ENCODE measurements around the gene PKHD1. TPM values are rescaled to one million over a fixed set of nuclear protein-coding genes. Genes with fewer than 3 reads are reported as not detected.

Gene PKHD1
- total RNA-seq, 1 donor from 2014 or later: 0.03 TPM

DNA sequence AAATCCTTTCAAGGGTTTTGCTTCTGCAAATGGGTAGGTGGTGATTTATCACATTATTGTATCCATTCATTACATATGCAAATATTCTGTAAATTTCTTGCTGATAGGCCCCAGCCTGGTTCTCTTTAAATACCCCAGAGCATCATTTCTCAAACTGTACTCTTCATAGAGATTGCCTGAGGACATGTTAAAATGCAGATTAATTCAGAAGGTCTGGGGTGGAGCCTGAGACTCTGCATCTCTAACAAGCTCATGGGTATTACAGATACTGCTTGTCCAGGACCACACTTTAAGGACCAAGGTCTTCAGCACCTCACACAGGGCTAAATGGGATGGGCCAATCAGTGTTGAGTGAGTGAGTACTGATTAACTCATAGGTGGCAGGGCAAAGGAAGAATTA, 46.3 kb downstream of the PKHD1 start:
- Mint-ChIP-seq H3K27me3 (ENCODE audit: unreplicated experiment) (no peaks in the 10 kb centered on the region), H3K27ac (ENCODE audit: unreplicated experiment) (no peak overlapping the region), H3K9me3 (ENCODE audit: unreplicated experiment) (no peaks in the 10 kb centered on the region), H3K4me3 (ENCODE audit: unreplicated experiment) (no peak overlapping the region), H3K4me1 (ENCODE audit: unreplicated experiment) (no peaks in the 10 kb centered on the region), H3K36me3 (ENCODE audit: low read depth, unreplicated experiment) (no peaks in the 10 kb centered on the region)
- TF ChIP-seq, protein P1, sequence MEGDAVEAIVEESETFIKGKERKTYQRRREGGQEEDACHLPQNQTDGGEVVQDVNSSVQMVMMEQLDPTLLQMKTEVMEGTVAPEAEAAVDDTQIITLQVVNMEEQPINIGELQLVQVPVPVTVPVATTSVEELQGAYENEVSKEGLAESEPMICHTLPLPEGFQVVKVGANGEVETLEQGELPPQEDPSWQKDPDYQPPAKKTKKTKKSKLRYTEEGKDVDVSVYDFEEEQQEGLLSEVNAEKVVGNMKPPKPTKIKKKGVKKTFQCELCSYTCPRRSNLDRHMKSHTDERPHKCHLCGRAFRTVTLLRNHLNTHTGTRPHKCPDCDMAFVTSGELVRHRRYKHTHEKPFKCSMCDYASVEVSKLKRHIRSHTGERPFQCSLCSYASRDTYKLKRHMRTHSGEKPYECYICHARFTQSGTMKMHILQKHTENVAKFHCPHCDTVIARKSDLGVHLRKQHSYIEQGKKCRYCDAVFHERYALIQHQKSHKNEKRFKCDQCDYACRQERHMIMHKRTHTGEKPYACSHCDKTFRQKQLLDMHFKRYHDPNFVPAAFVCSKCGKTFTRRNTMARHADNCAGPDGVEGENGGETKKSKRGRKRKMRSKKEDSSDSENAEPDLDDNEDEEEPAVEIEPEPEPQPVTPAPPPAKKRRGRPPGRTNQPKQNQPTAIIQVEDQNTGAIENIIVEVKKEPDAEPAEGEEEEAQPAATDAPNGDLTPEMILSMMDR (IDR thresholded peaks at IDR 0.05; ENCODE audit: unreplicated experiment): no peak
- DNase-seq (ENCODE audit: low spot score): no peak

DNA sequence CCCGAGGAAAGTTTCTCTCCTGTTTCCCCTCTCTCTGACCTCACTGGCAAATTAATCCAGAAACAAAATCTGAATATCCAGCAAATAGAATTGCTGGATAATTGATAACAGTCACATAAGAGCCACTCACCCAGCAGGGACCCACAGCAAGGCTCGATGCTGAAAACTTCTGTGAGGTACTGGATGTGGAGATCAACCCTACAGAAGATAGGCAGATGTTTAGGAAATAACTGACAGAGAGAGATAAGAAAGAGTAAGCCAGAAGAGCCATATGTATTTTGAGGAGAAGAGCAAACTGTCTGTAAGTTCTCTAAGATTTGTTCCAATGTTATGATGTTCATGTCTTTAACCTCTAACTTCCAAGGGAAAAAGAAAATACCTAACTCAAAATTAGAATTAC, 59.7 kb downstream of the PKHD1 start:
- Mint-ChIP-seq H3K9me3 (ENCODE audit: unreplicated experiment) (no peaks in the 10 kb centered on the region), H3K27me3 (ENCODE audit: unreplicated experiment) (no peaks in the 10 kb centered on the region), H3K36me3 (ENCODE audit: low read depth, unreplicated experiment) (no peaks in the 10 kb centered on the region), H3K4me3 (ENCODE audit: unreplicated experiment) (no peak overlapping the region), H3K4me1 (ENCODE audit: unreplicated experiment) (no peaks in the 10 kb centered on the region), H3K27ac (ENCODE audit: unreplicated experiment) (no peak overlapping the region)
- DNase-seq (ENCODE audit: low spot score): no peak
- TF ChIP-seq, protein P1 (IDR thresholded peaks at IDR 0.05; ENCODE audit: unreplicated experiment): no peak

DNA sequence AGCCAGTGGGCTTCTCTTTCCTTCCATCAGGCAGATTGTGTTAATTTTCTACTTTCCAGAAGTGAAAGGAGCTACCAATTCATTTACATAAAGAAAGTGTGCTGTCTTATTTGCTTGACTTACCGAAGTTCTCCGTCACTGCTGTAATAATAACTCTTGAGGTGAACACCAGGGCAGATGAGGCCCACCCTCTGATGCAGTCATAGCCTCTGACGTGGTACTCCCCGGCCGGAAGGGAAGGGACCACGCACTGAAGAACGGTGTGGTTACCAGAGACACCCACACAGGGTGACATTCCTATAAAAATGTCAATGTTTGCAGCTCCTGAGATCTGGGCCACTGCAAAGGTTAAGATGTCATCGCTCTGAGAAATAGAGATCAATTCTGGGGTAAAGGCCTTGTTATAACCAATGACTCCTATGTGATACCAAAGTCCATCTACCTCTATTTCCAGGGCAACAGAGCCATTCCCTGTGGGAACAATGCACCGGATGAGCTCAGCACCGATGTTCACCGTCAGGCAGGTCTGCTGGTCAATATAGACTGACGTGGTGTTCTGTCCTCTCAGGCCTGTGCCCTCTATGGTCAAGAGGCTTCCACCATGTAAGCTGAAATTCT, 62.9 kb downstream of the PKHD1 start:
- H3K36me3 Mint-ChIP-seq (ENCODE audit: low read depth, unreplicated experiment): no peaks in the 10 kb centered on the region
- TF ChIP-seq, protein P1 (IDR thresholded peaks at IDR 0.05; ENCODE audit: unreplicated experiment): no peak

DNA sequence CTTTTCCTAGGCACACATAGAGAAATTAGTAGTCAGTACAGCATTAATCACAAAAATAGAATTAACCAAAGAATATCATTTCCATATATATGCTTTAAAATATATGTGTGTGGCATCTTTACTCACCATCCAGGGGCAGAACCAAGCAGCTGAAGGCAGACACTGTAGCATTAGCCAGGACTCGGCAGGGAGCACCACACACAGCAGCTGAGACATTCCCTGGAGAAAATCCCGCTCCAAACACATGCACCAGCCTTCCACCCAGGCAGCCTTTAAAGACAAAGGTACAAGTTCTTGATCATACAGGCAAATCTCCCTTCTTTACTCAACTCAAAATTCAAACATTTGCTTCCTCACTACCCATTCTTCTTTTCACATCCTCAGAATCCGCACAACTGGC, 64.7 kb downstream of the PKHD1 start:
- TF ChIP-seq, protein P1 (IDR thresholded peaks at IDR 0.05; ENCODE audit: unreplicated experiment): no peak
- Mint-ChIP-seq H3K4me3 (ENCODE audit: unreplicated experiment) (no peak overlapping the region), H3K9me3 (ENCODE audit: unreplicated experiment) (no peaks in the 10 kb centered on the region), H3K27me3 (ENCODE audit: unreplicated experiment) (no peaks in the 10 kb centered on the region), H3K36me3 (ENCODE audit: low read depth, unreplicated experiment) (no peaks in the 10 kb centered on the region), H3K4me1 (ENCODE audit: unreplicated experiment) (no peaks in the 10 kb centered on the region), H3K27ac (ENCODE audit: unreplicated experiment) (no peak overlapping the region)
- no peak for DNase-seq (ENCODE audit: low spot score)

More for the DNA sequence above, 62.9 kb downstream of the PKHD1 start:
- Mint-ChIP-seq H3K4me1 (ENCODE audit: unreplicated experiment) (no peaks in the 10 kb centered on the region), H3K4me3 (ENCODE audit: unreplicated experiment) (no peak overlapping the region), H3K9me3 (ENCODE audit: unreplicated experiment) (no peaks in the 10 kb centered on the region), H3K27me3 (ENCODE audit: unreplicated experiment) (no peaks in the 10 kb centered on the region), H3K27ac (ENCODE audit: unreplicated experiment) (no peak overlapping the region)
- DNase-seq (ENCODE audit: low spot score): no peak

DNA sequence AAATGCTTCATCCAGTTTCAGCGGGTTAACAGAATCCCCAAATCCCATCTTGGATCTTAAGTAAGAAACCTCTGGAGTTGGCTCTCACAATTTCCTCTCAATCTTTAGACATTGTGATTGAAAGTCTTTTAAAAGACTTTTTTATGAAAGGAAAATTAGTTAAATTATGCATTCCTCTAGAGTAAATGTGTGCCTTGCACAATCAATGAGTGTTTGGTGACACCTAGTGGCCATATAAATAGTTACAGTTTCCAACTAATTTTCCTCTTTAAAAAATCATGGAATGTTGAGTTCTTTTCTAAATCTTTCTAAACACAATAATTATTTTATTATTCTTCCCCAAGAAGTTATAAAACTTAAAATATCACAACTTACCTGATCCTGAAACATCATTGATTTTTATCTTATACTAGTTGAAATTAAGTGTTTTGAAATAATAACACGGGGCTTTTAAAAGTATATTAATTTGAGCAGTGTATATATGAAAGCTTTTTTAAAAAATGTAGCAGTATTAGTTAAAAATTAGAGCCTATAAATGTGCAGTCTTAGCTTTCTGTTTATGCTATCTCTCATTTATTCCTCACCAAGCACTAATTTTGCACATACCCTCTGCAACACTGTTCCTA, 66.4 kb downstream of the PKHD1 start:
- Mint-ChIP-seq H3K27ac (ENCODE audit: unreplicated experiment) (no peak overlapping the region), H3K27me3 (ENCODE audit: unreplicated experiment) (no peaks in the 10 kb centered on the region), H3K9me3 (ENCODE audit: unreplicated experiment) (no peaks in the 10 kb centered on the region), H3K36me3 (ENCODE audit: low read depth, unreplicated experiment) (no peaks in the 10 kb centered on the region), H3K4me3 (ENCODE audit: unreplicated experiment) (no peak overlapping the region), H3K4me1 (ENCODE audit: unreplicated experiment) (no peaks in the 10 kb centered on the region)
- no peak for DNase-seq (ENCODE audit: low spot score)
- TF ChIP-seq, protein P1 (IDR thresholded peaks at IDR 0.05; ENCODE audit: unreplicated experiment): peak; percentile 94

Measured in endothelial cell (in vitro differentiated cells).